NT2/D1 (cell line): ENCODE measurements around the gene DELE1.
"Not testable (repeated sequence)": the region's sequence is repeated elsewhere in the genome, so short reads cannot be mapped to it uniquely, and the experiment has no call there.

Source experiments
- DNase-seq: peaks from one replicate; pipeline ENCODE4 v3.0.0-alpha.2; 2011; ENCODE audit warnings: low read depth, low spot score
- H3K27me3 ChIP-seq: 2 replicates; pipeline ENCODE4 v1.6.0; 2011; ENCODE audit warnings: mild to moderate bottlenecking; ENCODE audit not compliant: insufficient read length, insufficient read depth
- H3K36me3 ChIP-seq: 2 replicates; pipeline ENCODE4 v1.6.1; 2011; ENCODE audit warnings: mild to moderate bottlenecking, low read length, mixed read lengths; ENCODE audit not compliant: insufficient read depth, insufficient read length
- H3K4me1 ChIP-seq: 2 replicates; pipeline ENCODE4 v1.5.1; 2011; ENCODE audit not compliant: insufficient read depth, insufficient read length
- H3K4me3 ChIP-seq: 2 replicates; pipeline ENCODE4 v1.5.1; 2011; ENCODE audit warnings: low read depth; ENCODE audit not compliant: insufficient read length
- H3K9ac ChIP-seq: 2 replicates; pipeline ENCODE4 v1.6.0; 2011; ENCODE audit warnings: low read depth; ENCODE audit not compliant: insufficient read length
- H3K9me3 ChIP-seq: 2 replicates; pipeline ENCODE4 v1.5.1; 2011; ENCODE audit warnings: mild to moderate bottlenecking, low read length; ENCODE audit not compliant: insufficient read depth
- SUZ12 ChIP-seq: IDR thresholded peaks from 2 replicates; pipeline ENCODE4 v1.6.1; 2011; ENCODE audit not compliant: insufficient read length, insufficient read depth; ENCODE audit errors: extremely low read depth
- YY1 ChIP-seq: IDR thresholded peaks from 2 replicates; pipeline ENCODE4 v1.6.1; 2011; ENCODE audit not compliant: insufficient read length, insufficient read depth
- ZNF274 ChIP-seq: IDR thresholded peaks from 2 replicates; pipeline ENCODE4 v1.6.1; 2011; ENCODE audit warnings: mild to moderate bottlenecking, low read depth, low read length

The DELE1 gene

DNA sequence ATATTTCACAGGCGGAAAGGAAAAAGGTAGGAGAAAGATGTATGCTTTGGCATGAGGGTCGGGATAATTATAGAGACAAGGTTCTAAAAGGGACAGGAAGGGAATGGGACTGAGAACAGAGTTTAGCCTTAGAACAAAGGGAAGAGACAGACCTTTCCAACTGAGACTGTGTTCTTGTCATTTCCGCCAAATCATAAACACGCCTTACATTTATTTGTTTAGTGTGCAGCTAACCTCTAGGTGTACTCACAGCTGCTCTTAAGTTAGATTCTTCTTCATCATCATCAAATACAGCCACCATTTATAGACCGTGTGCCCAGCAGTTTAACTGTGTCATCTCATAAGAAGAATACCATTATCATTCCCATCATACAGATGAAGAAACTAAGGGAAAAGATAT lies 5.9 kb upstream of the DELE1 start:
- DNase-seq: no peak
- Histone ChIP-seq H3K36me3 (peaks cover 2% of the 10 kb centered on the region), H3K27me3 (peaks cover 23% of the 10 kb centered on the region), H3K9me3 (no peaks in the 10 kb centered on the region), H3K9ac (no peak overlapping the region), H3K4me1 (peaks cover 3% of the 10 kb centered on the region), H3K4me3 (no peak overlapping the region)
- no peak for TF ChIP-seq ZNF274
- no peak for TF ChIP-seq SUZ12
- TF ChIP-seq YY1: no peak

DNA sequence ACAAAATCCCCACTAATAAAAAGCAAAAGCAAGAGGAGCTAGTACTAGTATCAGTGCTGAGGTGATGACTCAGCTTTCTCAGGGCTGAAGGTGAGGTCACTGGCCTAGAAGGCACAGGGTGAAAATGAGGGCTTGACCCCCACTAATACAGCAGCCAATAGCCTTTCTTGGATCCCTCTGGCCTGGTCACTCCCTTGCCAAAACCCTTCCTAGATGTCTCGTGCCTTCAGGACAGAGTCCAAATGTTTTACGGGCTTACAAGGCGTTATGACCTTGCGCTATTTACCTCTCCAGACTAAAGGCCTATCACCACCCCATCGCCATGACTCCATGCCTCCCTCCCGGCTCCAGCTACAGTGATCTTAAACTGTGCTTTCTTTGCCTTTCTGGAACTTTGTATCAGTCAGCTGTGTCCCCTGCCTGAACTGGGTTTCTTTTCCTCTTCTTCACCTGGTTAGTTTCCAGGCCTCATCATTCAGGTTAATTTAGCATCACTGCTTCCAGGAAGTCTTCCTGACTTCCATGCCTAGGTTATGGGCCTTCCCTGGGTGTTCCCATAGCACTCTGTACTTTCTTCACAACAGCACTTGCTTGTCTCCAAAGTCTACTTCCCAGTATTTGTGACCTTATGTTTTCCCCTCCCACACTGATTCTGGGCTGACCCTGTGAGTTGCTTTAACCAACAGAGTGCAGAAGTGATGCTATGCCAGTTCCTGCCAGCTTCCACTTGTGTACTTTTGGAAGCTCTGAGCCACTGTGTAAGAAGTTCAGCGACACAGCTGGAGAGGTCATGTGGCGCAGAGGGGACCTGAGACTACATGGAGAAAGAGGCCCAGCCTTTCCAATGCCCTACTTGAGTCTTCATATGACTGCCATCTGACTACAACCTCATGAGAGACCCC lies 4.2 kb upstream of the DELE1 start:
- TF ChIP-seq YY1: no peak
- no peak for TF ChIP-seq SUZ12
- TF ChIP-seq ZNF274: no peak
- peaks cover 3% of the 10 kb centered on the region for H3K4me1 ChIP-seq
- no peak overlapping the region for H3K9ac ChIP-seq
- peaks cover 4% of the 10 kb centered on the region for H3K36me3 ChIP-seq
- H3K4me3 ChIP-seq: no peak overlapping the region
- H3K9me3 ChIP-seq: no peaks in the 10 kb centered on the region
- DNase-seq: no peak
- peaks cover 6% of the 10 kb centered on the region for H3K27me3 ChIP-seq

DNA sequence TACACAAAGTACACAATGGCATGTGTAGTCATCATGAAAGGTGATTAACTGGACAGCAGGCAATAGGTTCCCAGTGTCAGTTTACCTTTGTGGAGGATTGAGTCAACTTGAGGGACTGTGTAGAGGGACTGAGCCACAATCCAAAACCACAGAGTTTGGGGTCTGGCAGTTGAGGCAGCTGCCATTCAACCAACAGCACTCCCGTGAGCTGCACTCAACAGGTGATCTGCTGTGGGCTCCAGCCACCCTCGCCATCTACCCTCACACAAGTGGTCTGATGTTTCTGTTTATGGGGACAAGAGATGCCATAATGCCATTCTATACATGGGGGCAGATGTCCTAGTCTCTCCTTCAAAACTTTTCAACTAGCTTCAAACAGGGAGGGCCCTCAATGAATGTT lies 2.9 kb upstream of the DELE1 start:
- TF ChIP-seq SUZ12 (no peak), ZNF274 (no peak), YY1 (no peak)
- H3K27me3 ChIP-seq: peaks cover 3% of the 10 kb centered on the region
- H3K4me1 ChIP-seq: no peaks in the 10 kb centered on the region
- peaks cover 11% of the 10 kb centered on the region for H3K36me3 ChIP-seq
- no peak for DNase-seq
- no peak overlapping the region for H3K4me3 ChIP-seq
- no peak overlapping the region for H3K9ac ChIP-seq
- no peaks in the 10 kb centered on the region for H3K9me3 ChIP-seq

DNA sequence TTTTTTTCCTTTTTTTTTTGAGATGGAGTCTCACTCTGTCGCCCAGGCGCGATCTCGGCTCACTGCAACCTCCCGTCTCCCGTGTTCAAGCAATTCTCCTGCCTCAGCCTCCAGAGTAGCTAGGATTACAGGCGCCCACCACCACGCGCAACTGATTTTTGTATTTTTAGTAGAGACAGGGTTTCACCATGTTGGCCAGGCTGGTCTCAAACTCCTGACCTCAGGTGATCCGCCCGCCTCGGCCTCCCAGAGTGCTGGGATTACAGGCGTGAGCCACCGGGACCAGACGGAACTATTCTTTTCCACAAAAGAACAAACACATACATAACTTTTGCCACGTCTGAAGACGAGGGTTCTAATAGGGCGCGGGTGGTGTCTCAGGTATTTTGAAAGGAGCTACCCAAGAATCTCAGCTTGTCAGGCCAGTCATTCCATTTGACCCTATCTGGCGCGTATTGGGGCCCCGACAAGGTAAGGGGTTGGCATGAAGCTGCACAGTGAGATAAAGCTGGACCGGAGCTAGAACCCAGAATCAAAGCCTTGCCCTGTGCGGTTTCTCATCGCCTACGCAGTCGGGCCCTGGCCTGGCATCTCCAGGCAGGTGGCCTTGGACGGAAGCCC lies 734 bp upstream of the DELE1 start:
- DNase-seq, H3K9me3 ChIP-seq, H3K27me3 ChIP-seq, H3K4me1 ChIP-seq: not testable (repeated sequence)
- H3K9ac ChIP-seq: peak overlapping the region; percentile 92
- H3K4me3 ChIP-seq: peak overlapping the region; percentile 83
- H3K36me3 ChIP-seq: peaks cover 32% of the 10 kb centered on the region

DNA sequence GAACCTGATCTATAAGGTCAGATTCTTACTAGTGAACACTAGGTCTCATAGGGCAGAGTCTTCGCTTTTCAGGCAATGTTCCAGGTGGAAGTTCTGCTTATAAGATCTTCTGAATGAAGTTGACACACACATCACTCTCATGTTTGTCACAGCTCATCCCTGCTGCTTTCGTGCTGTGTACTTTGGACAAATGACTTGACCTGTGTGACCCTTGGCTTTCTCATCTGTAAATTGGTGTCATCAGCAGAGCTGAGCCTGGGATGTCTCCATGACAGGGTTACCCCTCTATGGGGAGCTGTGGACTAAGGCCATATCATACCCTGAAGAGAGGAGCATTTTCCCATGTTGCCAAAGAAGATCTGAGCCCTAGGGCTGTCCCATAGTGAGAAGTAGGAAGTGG lies 2.8 kb downstream of the DELE1 start:
- H3K9me3 ChIP-seq: no peaks in the 10 kb centered on the region
- TF ChIP-seq ZNF274 (no peak), YY1 (no peak), SUZ12 (no peak)
- no peak overlapping the region for H3K4me3 ChIP-seq
- H3K9ac ChIP-seq: no peak overlapping the region
- peaks cover 63% of the 10 kb centered on the region for H3K36me3 ChIP-seq
- no peaks in the 10 kb centered on the region for H3K4me1 ChIP-seq
- H3K27me3 ChIP-seq: no peaks in the 10 kb centered on the region
- no peak for DNase-seq

DNA sequence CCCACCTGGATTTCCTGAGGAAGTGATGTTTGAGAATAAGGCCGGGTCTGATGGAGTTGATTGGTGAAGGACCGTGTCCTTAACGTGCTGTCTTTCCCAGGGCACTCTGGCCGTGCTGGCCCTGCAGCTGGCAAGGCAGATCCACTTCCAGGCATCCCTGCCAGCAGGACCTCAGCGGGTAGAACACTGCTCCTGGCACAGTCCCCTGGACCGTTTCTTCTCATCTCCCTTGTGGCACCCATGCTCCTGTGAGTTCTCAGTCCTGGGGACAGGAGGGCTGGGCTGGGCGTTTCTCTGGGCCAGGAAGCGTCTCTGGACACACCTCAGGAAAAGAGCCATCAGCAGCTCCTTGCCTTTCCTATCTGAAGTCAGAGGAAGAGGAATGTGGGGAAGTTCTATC lies 4.4 kb downstream of the DELE1 start:
- Histone ChIP-seq H3K36me3 (peaks cover 72% of the 10 kb centered on the region), H3K27me3 (no peaks in the 10 kb centered on the region), H3K9ac (no peak overlapping the region), H3K4me3 (no peak overlapping the region), H3K4me1 (no peaks in the 10 kb centered on the region), H3K9me3 (no peaks in the 10 kb centered on the region)
- no peak for TF ChIP-seq SUZ12
- no peak for TF ChIP-seq YY1
- TF ChIP-seq ZNF274: no peak
- DNase-seq: no peak

DNA sequence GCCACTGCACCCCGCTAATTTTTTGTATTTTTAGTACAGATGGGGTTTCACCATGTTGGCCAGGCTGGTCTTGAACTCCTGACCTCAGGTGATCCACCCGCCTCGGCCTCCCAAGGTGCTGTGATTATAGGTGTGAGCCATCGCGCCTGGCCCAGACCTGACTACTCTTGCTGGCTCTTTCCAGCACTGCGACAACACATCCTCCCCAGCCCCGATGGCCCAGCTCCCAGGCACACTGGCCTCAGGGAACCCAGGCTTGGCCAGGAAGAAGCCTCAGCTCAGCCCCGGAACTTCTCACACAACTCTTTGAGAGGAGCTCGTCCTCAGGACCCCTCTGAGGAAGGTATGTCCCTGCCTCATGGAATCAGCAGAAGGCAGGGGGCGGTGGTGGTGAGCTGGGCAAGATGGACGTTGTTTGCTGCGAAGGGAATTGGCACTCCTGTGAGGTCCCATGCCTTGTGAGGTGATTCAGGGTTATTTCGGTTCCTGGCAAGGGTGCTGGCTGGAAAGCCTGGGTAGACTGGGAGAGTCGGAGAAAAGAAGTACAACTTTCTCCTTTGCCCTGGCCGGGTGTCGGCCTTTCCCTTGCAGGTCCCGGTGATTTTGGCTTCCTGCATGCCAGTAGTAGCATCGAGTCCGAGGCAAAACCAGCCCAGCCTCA lies 5.9 kb downstream of the DELE1 start:
- H3K9ac ChIP-seq: no peak overlapping the region
- no peaks in the 10 kb centered on the region for H3K4me1 ChIP-seq
- peaks cover 84% of the 10 kb centered on the region for H3K36me3 ChIP-seq
- no peaks in the 10 kb centered on the region for H3K9me3 ChIP-seq
- no peak for DNase-seq
- TF ChIP-seq ZNF274 (no peak), SUZ12 (no peak), YY1 (no peak)
- H3K27me3 ChIP-seq: no peaks in the 10 kb centered on the region
- no peak overlapping the region for H3K4me3 ChIP-seq
